ENCODE results near the gene HES1.

DNA sequence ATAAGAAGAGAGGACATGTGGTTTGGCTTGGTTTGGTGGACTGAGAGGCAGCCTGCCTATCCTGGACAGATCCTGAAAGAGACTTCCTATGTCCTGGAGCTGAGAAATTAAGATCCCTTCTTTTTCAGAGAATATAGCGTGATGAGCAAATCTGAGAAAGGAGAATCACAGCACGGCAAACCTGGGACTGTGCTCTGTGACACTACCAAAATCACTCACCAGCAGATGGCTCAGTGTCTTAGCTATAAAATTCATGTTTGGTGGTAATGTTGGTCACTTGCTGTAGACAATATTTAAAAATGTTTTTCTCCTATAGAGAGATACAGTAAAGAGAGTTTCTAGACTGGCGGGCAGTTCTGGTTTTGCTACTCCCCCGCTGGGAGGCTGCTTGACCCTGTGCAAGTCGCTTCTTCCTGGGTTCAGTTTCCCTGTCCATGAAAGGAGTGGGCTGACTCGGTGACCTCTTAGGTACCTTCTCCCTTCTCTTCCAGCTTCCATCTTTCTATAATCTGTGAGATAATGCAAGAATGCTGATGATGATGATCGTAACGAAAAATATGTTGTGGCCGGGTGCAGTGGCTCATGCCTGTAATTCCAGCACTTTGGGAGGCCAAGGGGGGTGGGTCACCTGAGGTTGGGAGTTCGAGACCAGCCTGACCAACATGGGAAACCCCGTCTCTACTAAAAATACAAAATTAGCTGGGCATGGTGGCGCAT lies 7.6 kb upstream of the HES1 start:
- TF ChIP-seq POLR2AphosphoS5 (IDR thresholded peaks at IDR 0.05; ENCODE audit: low read depth, low read length) (no peak), TAF1 (IDR thresholded peaks at IDR 0.05; ENCODE audit: borderline replicate concordance, insufficient read depth, low read length) (no peak), SIN3A (IDR thresholded peaks at IDR 0.05; ENCODE audit: borderline replicate concordance, insufficient read depth, low read length) (no peak)
